HepG2 (cell line): ENCODE results near the gene TMEM255B.

ENCODE experiments used
- CBX2 ChIP-seq, 2 experiments: fragments of 200-600 bp in 1 of 2; sonication (generic); formaldehyde crosslinking in 1 of 2; IDR thresholded peaks; 2 replicates each; pipeline versions ENCODE4 v1.7.0 to v1.8.1; 2018 to 2022; ENCODE audit warnings: low read depth in 2 of 2, low read length in 1 of 2, mild to moderate bottlenecking in 1 of 2, missing genetic modification reagents in 1 of 2
- EZH2 ChIP-seq: conservative IDR thresholded peaks from 2 replicates; pipeline ENCODE4 v1.6.1; 2012; ENCODE audit warnings: mild to moderate bottlenecking, low read depth, low read length, moderate library complexity
- MIXL1 ChIP-seq: IDR thresholded peaks from 2 replicates; pipeline ENCODE4 v1.6.1; 2016
- POLR2AphosphoS5 ChIP-seq: IDR thresholded peaks from 2 replicates; pipeline ENCODE4 v1.6.1; 2012; ENCODE audit warnings: low read depth, low read length
- ZNF546 ChIP-seq: sonication (generic); formaldehyde crosslinking; conservative IDR thresholded peaks from 2 replicates; pipeline ENCODE4 v1.8.1; 2023; ENCODE audit warnings: mild to moderate bottlenecking, missing genetic modification reagents
- TF ChIP-seq, protein P1 (sequence below): sonication (generic); formaldehyde crosslinking; IDR thresholded peaks from 2 replicates; pipeline ENCODE4 v1.5.0; 2020; ENCODE audit warnings: mild to moderate bottlenecking, missing genetic modification reagents, moderate library complexity

GRCh38 chr13:113754242-113754641 lies 4.8 kb upstream of the TMEM255B start:
- TF ChIP-seq, protein P1, sequence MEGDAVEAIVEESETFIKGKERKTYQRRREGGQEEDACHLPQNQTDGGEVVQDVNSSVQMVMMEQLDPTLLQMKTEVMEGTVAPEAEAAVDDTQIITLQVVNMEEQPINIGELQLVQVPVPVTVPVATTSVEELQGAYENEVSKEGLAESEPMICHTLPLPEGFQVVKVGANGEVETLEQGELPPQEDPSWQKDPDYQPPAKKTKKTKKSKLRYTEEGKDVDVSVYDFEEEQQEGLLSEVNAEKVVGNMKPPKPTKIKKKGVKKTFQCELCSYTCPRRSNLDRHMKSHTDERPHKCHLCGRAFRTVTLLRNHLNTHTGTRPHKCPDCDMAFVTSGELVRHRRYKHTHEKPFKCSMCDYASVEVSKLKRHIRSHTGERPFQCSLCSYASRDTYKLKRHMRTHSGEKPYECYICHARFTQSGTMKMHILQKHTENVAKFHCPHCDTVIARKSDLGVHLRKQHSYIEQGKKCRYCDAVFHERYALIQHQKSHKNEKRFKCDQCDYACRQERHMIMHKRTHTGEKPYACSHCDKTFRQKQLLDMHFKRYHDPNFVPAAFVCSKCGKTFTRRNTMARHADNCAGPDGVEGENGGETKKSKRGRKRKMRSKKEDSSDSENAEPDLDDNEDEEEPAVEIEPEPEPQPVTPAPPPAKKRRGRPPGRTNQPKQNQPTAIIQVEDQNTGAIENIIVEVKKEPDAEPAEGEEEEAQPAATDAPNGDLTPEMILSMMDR (CRISPR knock-in tag) = no peak
- no peak for TF ChIP-seq CBX2 (IDR thresholded peaks at IDR 0.05; ENCODE audit: low read depth, low read length)
- no peak for TF ChIP-seq CBX2 (CRISPR knock-in tag; IDR thresholded peaks at IDR 0.05; ENCODE audit: low read depth)
- TF ChIP-seq ZNF546 = no peak
- TF ChIP-seq POLR2AphosphoS5 = no peak
- TF ChIP-seq EZH2 = no peak
- TF ChIP-seq MIXL1 (CRISPR knock-in tag) = no peak
